Effector memory CD4-positive, alpha-beta T cell (primary cell): ENCODE results near the gene EFS.
"Not testable (repeated sequence)": the region's sequence is repeated elsewhere in the genome, so short reads cannot be mapped to it uniquely, and the experiment has no call there.

Experiments
- DNase-seq, 3 donors: peaks; one replicate each; pipeline ENCODE4 v3.0.0-alpha.2; 2020
- H3K27ac ChIP-seq: 2 replicates; pipeline ENCODE4 v1.7.0; 2013; ENCODE audit warnings: mild to moderate bottlenecking, low read length, moderate library complexity; ENCODE audit not compliant: insufficient read depth, poor library complexity, severe bottlenecking
- H3K27me3 ChIP-seq: replicated peaks from 2 replicates; pipeline ENCODE4 v1.7.0; 2013; ENCODE audit warnings: mild to moderate bottlenecking, low read length; ENCODE audit not compliant: insufficient read depth, control insufficient read depth, poor library complexity, severe bottlenecking
- H3K36me3 ChIP-seq: 2 replicates; pipeline ENCODE4 v1.7.0; 2013; ENCODE audit warnings: mild to moderate bottlenecking, low read length, moderate library complexity; ENCODE audit not compliant: control insufficient read depth, insufficient read depth
- H3K4me1 ChIP-seq: 2 replicates; pipeline ENCODE4 v1.7.0; 2013; ENCODE audit warnings: low read length, mild to moderate bottlenecking; ENCODE audit not compliant: control insufficient read depth, insufficient read depth, poor library complexity, severe bottlenecking
- H3K4me3 ChIP-seq: 2 replicates; pipeline ENCODE4 v1.7.0; 2013; ENCODE audit warnings: low read length, low read depth, mild to moderate bottlenecking; ENCODE audit not compliant: insufficient read depth, poor library complexity, severe bottlenecking
- H3K9me3 ChIP-seq: 2 replicates; pipeline ENCODE4 v1.7.0; 2013; ENCODE audit warnings: mild to moderate bottlenecking, low read length, moderate library complexity; ENCODE audit not compliant: control insufficient read depth

The EFS gene

GRCh38 chr14:23399591-23399990, 34.6 kb upstream of the EFS start:
- H3K27me3 ChIP-seq = no peaks in the 10 kb centered on the region
- DNase-seq = no peak
- no peaks in the 10 kb centered on the region for H3K9me3 ChIP-seq
- no peaks in the 10 kb centered on the region for H3K36me3 ChIP-seq
- H3K27ac ChIP-seq = no peak overlapping the region
- no peak overlapping the region for H3K4me3 ChIP-seq
- no peaks in the 10 kb centered on the region for H3K4me1 ChIP-seq

- H3K9me3 ChIP-seq = no peaks in the 10 kb centered on the region
- no peaks in the 10 kb centered on the region for H3K4me1 ChIP-seq
- no peaks in the 10 kb centered on the region for H3K27me3 ChIP-seq
- DNase-seq = no peak
- no peak overlapping the region for H3K4me3 ChIP-seq
- H3K27ac ChIP-seq = no peak overlapping the region
- H3K36me3 ChIP-seq = no peaks in the 10 kb centered on the region
These were observed 34.2 kb upstream of the EFS start for GRCh38 chr14:23399136-23399535.

GRCh38 chr14:23398348-23398747, 33.4 kb upstream of the EFS start:
- no peak for DNase-seq
- H3K27me3 ChIP-seq = no peaks in the 10 kb centered on the region
- no peak overlapping the region for H3K4me3 ChIP-seq
- no peaks in the 10 kb centered on the region for H3K9me3 ChIP-seq
- no peaks in the 10 kb centered on the region for H3K36me3 ChIP-seq
- no peaks in the 10 kb centered on the region for H3K4me1 ChIP-seq
- no peak overlapping the region for H3K27ac ChIP-seq

GRCh38 chr14:23396781-23397407, 31.9 kb upstream of the EFS start:
- Histone ChIP-seq H3K27me3 (no peaks in the 10 kb centered on the region), H3K4me3 (no peak overlapping the region), H3K9me3 (no peaks in the 10 kb centered on the region), H3K27ac (no peak overlapping the region), H3K36me3 (no peaks in the 10 kb centered on the region), H3K4me1 (no peaks in the 10 kb centered on the region)
- no peak for DNase-seq

- DNase-seq = no peak
- no peaks in the 10 kb centered on the region for H3K9me3 ChIP-seq
- no peak overlapping the region for H3K27ac ChIP-seq
- no peaks in the 10 kb centered on the region for H3K4me1 ChIP-seq
- no peaks in the 10 kb centered on the region for H3K36me3 ChIP-seq
- no peaks in the 10 kb centered on the region for H3K27me3 ChIP-seq
- no peak overlapping the region for H3K4me3 ChIP-seq
These were observed 31.2 kb upstream of the EFS start for GRCh38 chr14:23396126-23396525.

GRCh38 chr14:23392613-23393012, 27.6 kb upstream of the EFS start:
- Histone ChIP-seq H3K4me3 (no peak overlapping the region), H3K36me3 (no peaks in the 10 kb centered on the region), H3K9me3 (no peaks in the 10 kb centered on the region), H3K27me3 (no peaks in the 10 kb centered on the region), H3K27ac (no peak overlapping the region), H3K4me1 (no peaks in the 10 kb centered on the region)
- no peak for DNase-seq

GRCh38 chr14:23389871-23390270, 24.9 kb upstream of the EFS start:
- not testable (repeated sequence) for H3K9me3 ChIP-seq, H3K4me1 ChIP-seq, H3K27ac ChIP-seq, H3K4me3 ChIP-seq, DNase-seq, H3K27me3 ChIP-seq, H3K36me3 ChIP-seq

- Histone ChIP-seq H3K9me3 (no peaks in the 10 kb centered on the region), H3K27me3 (no peaks in the 10 kb centered on the region), H3K36me3 (no peaks in the 10 kb centered on the region), H3K4me1 (no peaks in the 10 kb centered on the region), H3K4me3 (no peak overlapping the region), H3K27ac (no peak overlapping the region)
- DNase-seq = no peak
These were observed 24.4 kb upstream of the EFS start for GRCh38 chr14:23389396-23389795.

GRCh38 chr14:23388996-23389395, 24.0 kb upstream of the EFS start:
- H3K27me3 ChIP-seq = no peaks in the 10 kb centered on the region
- no peak overlapping the region for H3K27ac ChIP-seq
- H3K9me3 ChIP-seq = no peaks in the 10 kb centered on the region
- no peaks in the 10 kb centered on the region for H3K4me1 ChIP-seq
- H3K4me3 ChIP-seq = no peak overlapping the region
- DNase-seq = no peak
- H3K36me3 ChIP-seq = no peaks in the 10 kb centered on the region

GRCh38 chr14:23387916-23388882, 23.2 kb upstream of the EFS start:
- no peaks in the 10 kb centered on the region for H3K9me3 ChIP-seq
- no peak overlapping the region for H3K27ac ChIP-seq
- no peaks in the 10 kb centered on the region for H3K27me3 ChIP-seq
- H3K4me3 ChIP-seq = no peak overlapping the region
- no peaks in the 10 kb centered on the region for H3K36me3 ChIP-seq
- H3K4me1 ChIP-seq = no peaks in the 10 kb centered on the region
- DNase-seq = no peak
